Measurements from ENCODE around the gene BAIAP3. TPM values are rescaled to one million over a fixed set of nuclear protein-coding genes. Genes with fewer than 3 reads are reported as not detected.
"Not testable (repeated sequence)": the region's sequence is repeated elsewhere in the genome, so short reads cannot be mapped to it uniquely, and the experiment has no call there.

Gene BAIAP3
- total RNA-seq, 1 donor from 2014 or later = 3.9 TPM

GRCh38 chr16:1326391-1326790 is 7.1 kb upstream of the BAIAP3 start:
- Histone ChIP-seq H3K9me3 (replicated peaks) (peaks cover 4% of the 10 kb centered on the region), H3K27me3 (ENCODE audit: low read depth) (peaks cover 10% of the 10 kb centered on the region), H3K4me1 (peaks cover 29% of the 10 kb centered on the region), H3K27ac (replicated peaks) (peak overlapping the region; percentile 56), H3K36me3 (peaks cover 41% of the 10 kb centered on the region), H3K4me3 (no peak overlapping the region)
- intact Hi-C loops (cut with micrococcal nuclease) = no loop called here
- DNase-seq = no peak
- no peak for TF ChIP-seq CTCF (IDR thresholded peaks at IDR 0.05; ENCODE audit: borderline replicate concordance)

GRCh38 chr16:1326946-1327618 is 6.4 kb upstream of the BAIAP3 start:
- Histone ChIP-seq H3K4me3 (no peak overlapping the region), H3K4me1 (peaks cover 36% of the 10 kb centered on the region), H3K9me3 (replicated peaks) (peaks cover 4% of the 10 kb centered on the region), H3K27me3 (ENCODE audit: low read depth) (peaks cover 17% of the 10 kb centered on the region), H3K27ac (replicated peaks) (peak overlapping the region; percentile 56), H3K36me3 (peaks cover 35% of the 10 kb centered on the region)
- no peak for DNase-seq
- intact Hi-C loops (cut with micrococcal nuclease) = no loop called here
- TF ChIP-seq CTCF (IDR thresholded peaks at IDR 0.05; ENCODE audit: borderline replicate concordance) = no peak

GRCh38 chr16:1327619-1327947 is 5.9 kb upstream of the BAIAP3 start:
- H3K27me3 ChIP-seq (ENCODE audit: low read depth) = peaks cover 22% of the 10 kb centered on the region
- intact Hi-C loops (cut with micrococcal nuclease) = no loop called here
- H3K4me3 ChIP-seq = no peak overlapping the region
- peaks cover 32% of the 10 kb centered on the region for H3K36me3 ChIP-seq
- peaks cover 41% of the 10 kb centered on the region for H3K4me1 ChIP-seq
- no peak for TF ChIP-seq CTCF (IDR thresholded peaks at IDR 0.05; ENCODE audit: borderline replicate concordance)
- peaks cover 4% of the 10 kb centered on the region for H3K9me3 ChIP-seq (replicated peaks)
- H3K27ac ChIP-seq (replicated peaks) = peak overlapping the region; percentile 56
- no peak for DNase-seq

- H3K4me3 ChIP-seq; H3K27ac ChIP-seq (replicated peaks); DNase-seq; intact Hi-C loops (cut with micrococcal nuclease); H3K9me3 ChIP-seq (replicated peaks): not testable (repeated sequence)
- Histone ChIP-seq H3K36me3 (peaks cover 27% of the 10 kb centered on the region), H3K4me1 (peaks cover 47% of the 10 kb centered on the region), H3K27me3 (ENCODE audit: low read depth) (peaks cover 28% of the 10 kb centered on the region)
Observed at GRCh38 chr16:1328136-1328535, 5.3 kb upstream of the BAIAP3 start.

- Histone ChIP-seq H3K27me3 (ENCODE audit: low read depth) (peaks cover 36% of the 10 kb centered on the region), H3K36me3 (peaks cover 18% of the 10 kb centered on the region), H3K4me1 (peaks cover 55% of the 10 kb centered on the region)
- DNase-seq; H3K4me3 ChIP-seq; H3K27ac ChIP-seq (replicated peaks); intact Hi-C loops (cut with micrococcal nuclease); H3K9me3 ChIP-seq (replicated peaks): not testable (repeated sequence)
Observed at GRCh38 chr16:1328961-1329360, 4.5 kb upstream of the BAIAP3 start.

- DNase-seq = no peak
- intact Hi-C loops (cut with micrococcal nuclease) = no loop called here
- Histone ChIP-seq H3K9me3 (replicated peaks) (peaks cover 4% of the 10 kb centered on the region), H3K4me3 (no peak overlapping the region), H3K27me3 (ENCODE audit: low read depth) (peaks cover 50% of the 10 kb centered on the region), H3K27ac (replicated peaks) (no peak overlapping the region), H3K36me3 (peaks cover 4% of the 10 kb centered on the region), H3K4me1 (peaks cover 60% of the 10 kb centered on the region)
- TF ChIP-seq CTCF (IDR thresholded peaks at IDR 0.05; ENCODE audit: borderline replicate concordance) = peak; percentile 45
Observed at GRCh38 chr16:1330260-1330914, 3.1 kb upstream of the BAIAP3 start.

Measured in left ventricle myocardium inferior (tissue), 1 donor.